ENCODE results near the gene PRKCZ.

PRKCZ gene

DNA sequence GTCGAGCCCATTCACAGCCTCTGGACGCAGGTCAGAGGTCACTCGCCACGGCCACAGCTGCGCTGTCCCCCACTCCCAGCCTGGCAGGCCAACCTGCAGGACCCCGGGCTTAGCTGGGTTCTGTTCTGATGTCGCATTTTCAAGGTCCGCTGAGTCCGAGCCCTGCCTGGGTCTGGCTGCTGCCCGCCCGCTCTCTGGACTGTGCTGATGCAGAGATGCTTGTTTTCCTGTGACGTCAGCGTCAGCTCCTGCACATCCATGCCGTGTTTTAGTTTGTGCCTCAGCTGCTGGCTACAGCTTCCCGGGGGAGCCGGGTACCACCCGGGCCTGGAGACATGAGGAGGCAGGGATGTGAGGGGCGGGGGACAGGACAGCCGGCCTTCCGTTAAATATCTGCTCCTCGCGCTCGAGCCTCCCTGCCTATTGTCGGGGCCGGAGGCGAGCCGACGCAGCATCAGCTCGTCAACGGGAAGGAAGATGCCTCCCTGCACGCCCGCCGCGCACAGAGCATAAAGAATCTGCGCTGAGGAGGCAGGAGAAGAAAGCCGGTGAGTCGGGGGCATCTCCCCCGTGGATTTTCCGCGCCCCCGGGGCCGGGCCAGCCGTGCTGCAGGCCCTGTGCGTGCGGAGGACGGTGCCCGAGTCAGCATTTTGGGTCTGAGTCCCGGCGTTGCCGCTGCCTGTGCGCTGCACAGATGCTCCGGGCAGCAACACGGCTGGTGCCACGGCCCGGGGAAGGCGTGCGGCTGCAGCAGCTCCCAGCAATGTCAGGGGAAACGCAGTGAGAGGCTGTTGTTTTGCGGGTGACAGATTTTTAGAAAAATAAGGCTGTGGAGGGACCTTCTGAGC is 23.4 kb downstream of the PRKCZ start:
- H3K4me3 ChIP-seq (ENCODE audit: low read length) = no peak overlapping the region

DNA sequence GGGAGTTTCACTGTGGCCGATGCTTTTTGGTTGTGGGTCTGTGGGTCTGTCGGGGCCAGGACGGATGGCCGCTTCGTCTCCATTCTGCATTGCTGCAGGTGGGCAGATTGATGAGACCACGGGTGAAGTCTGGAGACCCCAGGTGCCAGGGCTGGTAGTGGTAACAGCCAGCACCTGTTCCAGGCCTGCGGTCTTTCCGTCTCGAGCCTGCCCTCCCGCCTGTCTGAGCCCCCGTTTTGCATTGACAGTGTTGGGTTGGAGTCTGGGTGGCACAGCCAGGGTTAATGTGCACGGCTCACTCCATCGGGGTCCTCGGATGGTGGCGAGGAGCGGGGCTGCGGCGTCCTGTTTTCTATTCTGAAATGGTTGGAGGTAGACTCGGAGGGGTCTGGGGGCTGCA is 24.2 kb downstream of the PRKCZ start:
- TF ChIP-seq ZNF274 (IDR thresholded peaks at IDR 0.05; ENCODE audit: low read depth, low read length) = no peak
- H3K4me3 ChIP-seq (ENCODE audit: low read length) = no peak overlapping the region

More for the DNA sequence above, 23.4 kb downstream of the PRKCZ start:
- no peak for TF ChIP-seq ZNF274 (IDR thresholded peaks at IDR 0.05; ENCODE audit: low read depth, low read length)

DNA sequence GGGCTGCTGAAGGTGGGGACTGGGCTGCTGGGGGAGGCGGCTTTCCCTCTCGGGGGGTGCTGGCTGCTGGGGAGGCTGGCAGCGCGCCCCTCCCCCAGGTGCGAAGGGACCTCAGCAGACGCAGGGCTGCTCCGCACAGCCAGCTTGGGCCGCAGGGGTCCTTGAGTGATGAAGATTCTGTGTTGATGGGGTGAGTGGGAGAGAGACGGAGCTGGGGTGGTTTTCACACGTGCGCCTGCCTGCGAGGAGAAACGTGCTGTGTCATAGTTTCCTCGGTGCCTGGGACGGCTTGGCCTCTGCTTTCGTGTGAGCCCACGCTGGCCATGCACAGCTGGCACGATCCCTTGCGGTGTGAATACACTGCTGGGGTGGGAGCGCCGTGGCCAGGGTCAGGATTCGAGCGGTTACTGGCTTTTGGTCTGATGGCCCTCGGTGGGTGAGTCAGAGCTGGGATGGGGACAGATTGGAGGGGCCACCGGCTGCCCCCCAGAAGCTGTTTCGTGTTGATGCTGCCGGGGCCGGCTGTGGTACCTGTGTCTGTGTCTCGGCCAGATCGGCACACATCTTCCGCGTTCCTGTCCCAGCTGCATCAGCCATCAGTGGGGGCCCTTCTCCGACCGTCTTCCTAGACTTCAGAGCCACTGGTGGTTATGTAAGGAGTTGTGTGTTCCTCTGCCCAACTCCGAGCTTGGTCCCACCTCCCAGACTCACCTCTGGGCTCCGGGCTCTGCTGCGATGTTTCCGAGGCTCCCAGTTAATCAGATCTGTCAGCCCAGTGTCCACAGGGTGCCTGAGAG is 24.9 kb downstream of the PRKCZ start:
- H3K4me3 ChIP-seq (ENCODE audit: low read length) = no peak overlapping the region
- TF ChIP-seq ZNF274 (IDR thresholded peaks at IDR 0.05; ENCODE audit: low read depth, low read length) = no peak

DNA sequence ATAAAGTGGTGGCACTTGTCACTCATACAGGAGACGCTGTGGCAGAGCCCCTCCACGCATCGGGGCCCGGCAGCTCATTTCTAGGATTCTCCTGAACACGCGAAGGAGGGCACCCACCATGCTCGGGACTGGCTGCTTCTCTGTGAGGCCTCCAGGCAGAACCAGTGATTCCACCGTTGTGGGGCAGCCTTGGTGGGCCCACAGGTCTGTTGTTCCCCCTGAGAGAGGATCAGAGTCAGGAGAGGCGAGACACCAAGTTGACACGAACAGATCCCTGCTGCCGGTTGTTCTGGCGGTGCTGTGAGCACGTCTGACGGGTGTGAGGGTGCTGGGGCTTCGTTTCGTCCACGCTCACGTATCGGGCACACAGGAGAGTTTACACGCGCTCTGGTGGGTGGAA is 26.6 kb downstream of the PRKCZ start:
- H3K4me3 ChIP-seq (ENCODE audit: low read length) = no peak overlapping the region
- no peak for TF ChIP-seq ZNF274 (IDR thresholded peaks at IDR 0.05; ENCODE audit: low read depth, low read length)

DNA sequence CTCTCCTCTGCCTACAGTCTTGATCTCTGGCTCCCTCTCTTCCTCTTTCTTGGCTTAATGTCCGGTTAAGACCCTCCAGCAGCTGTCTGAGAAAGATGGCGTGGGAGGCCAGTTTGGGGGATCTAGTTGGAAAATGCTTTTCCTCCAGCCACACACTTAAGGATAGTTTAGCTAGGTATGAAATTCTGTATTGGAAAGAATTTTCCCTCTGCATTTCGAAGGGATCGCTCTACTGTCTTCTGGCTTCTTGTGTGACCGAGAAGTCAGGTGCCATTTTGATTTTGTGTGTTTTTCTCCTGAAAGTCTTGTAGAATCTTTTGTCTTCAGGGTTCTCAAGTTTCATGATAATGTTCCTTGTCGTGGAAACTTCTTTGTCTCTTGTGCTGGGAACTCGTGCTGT is 28.0 kb downstream of the PRKCZ start:
- TF ChIP-seq ZNF274 (IDR thresholded peaks at IDR 0.05; ENCODE audit: low read depth, low read length) = no peak
- H3K4me3 ChIP-seq (ENCODE audit: low read length) = no peak overlapping the region

DNA sequence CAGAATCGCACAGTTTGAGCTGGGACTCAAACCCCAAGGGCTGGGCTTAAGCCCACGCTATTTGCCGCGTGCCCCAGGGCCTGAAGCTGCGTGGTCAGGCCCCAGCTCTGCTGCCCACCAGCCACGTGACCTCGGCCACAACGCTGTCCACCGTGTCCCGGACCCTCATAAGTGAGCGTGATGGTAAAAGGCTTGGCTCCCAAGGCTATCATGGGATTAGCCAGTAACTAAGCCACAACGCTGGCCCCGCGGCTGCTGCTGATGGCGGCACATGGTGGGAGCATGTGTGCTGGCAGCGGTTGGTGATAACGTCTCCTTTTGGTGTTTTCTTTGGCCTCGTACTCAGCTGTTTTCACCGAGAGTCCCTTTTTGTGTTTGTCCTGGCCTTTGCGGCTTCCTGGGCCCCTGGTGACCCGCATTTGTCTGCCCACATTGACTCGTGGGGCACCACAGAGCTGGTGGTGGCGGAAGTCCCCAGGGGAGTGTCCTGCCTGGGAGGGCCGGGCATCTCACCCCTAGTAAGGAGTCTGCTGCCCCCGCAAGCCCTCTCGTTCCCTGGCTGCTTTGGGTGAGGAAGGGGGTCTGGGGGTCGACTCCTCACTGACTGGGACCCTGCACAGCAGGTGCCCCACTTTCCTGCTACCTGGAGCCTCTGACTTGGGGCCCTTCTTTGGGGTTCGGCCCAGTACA is 29.3 kb downstream of the PRKCZ start:
- H3K4me3 ChIP-seq (ENCODE audit: low read length) = no peak overlapping the region
- TF ChIP-seq ZNF274 (IDR thresholded peaks at IDR 0.05; ENCODE audit: low read depth, low read length) = no peak

DNA sequence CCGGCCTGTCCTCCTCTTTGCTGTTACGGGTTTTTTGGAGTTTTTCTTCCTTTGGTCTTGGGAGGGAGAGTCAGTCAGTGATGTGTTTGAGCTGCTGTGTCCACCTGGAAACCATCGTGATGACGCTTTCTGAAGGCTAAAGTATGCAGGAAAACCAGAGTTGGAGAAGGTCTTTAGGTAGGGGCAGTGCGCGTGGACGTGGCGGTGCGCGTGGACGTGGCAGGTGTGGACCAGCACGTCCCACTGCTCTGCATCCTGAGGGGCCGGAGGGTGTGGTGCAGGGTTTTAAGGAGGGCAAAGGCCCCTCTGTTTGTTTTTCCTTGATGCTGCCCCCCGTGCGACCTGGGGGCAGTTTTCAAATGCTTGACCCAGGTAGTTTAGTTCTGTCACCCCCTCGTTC is 29.9 kb downstream of the PRKCZ start:
- no peak overlapping the region for H3K4me3 ChIP-seq (ENCODE audit: low read length)
- no peak for TF ChIP-seq ZNF274 (IDR thresholded peaks at IDR 0.05; ENCODE audit: low read depth, low read length)

DNA sequence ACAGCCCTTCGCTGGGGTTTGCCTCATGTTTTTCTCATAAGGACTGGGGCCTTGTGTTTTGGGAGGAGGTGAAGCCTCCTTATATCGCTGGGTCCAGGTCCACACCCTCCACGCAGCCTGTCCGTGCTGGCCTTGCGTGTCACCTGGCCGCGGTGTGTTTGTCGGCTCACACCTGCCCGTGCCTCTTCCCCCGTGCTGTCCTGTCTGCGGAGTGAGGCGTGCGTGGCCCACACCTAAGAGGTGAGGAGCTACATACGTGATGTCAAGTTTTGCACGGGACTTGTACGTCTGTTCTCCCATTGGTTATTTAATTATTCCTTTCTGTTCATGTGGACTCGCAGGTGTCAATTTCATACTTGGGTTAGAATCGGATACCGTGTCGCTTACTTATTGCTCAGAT is 30.7 kb downstream of the PRKCZ start:
- no peak for TF ChIP-seq ZNF274 (IDR thresholded peaks at IDR 0.05; ENCODE audit: low read depth, low read length)
- no peak overlapping the region for H3K4me3 ChIP-seq (ENCODE audit: low read length)

DNA sequence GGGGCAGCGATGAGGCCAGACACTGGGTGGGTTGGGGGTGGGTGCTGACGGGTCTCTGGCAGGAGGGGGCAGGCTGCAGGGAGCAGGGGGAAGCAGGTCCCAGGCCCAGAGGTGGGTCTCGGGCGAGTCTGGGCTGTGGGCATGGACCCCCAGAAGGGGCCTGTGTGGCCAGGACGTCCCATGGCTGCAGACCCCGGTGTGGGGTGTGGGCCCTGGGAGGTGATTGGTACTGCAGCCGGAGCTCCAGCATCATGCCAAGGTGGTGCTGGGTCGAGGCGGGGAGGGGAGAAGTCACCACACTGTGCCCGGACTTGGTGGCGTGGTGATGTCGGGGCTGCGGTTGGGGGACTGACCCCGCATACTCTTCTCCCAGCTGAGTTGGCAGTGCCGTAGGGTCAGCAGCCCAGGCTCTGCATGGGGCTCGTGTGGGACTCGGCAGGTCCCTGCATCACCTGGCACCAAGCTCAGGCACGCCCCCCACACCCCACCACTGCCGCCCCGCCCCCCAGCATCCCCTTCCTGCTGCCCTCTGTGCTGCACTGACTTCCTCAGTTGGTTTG is 31.2 kb downstream of the PRKCZ start:
- no peak overlapping the region for H3K4me3 ChIP-seq (ENCODE audit: low read length)
- TF ChIP-seq ZNF274 (IDR thresholded peaks at IDR 0.05; ENCODE audit: low read depth, low read length) = no peak

DNA sequence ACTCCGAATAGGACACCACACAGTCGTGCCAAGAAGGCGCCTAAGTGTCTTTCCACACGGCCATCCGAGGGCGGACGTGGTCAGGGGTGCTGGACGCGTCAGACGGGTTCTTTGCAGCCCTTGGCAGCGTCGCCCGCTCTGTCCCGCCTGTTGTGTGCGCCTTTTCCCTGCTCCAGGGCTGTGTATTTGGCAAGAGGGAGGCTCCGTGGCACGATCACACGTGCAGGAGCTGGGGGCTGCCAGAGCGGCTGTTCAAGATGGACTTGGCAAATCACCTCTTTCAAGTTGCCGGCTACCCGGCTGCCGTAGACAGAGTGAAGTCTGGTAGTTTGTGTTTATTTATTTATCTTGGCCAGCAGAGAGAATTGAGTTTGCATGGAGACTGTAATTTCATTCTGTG is 31.9 kb downstream of the PRKCZ start:
- H3K4me3 ChIP-seq (ENCODE audit: low read length) = no peak overlapping the region
- TF ChIP-seq ZNF274 (IDR thresholded peaks at IDR 0.05; ENCODE audit: low read depth, low read length) = no peak

DNA sequence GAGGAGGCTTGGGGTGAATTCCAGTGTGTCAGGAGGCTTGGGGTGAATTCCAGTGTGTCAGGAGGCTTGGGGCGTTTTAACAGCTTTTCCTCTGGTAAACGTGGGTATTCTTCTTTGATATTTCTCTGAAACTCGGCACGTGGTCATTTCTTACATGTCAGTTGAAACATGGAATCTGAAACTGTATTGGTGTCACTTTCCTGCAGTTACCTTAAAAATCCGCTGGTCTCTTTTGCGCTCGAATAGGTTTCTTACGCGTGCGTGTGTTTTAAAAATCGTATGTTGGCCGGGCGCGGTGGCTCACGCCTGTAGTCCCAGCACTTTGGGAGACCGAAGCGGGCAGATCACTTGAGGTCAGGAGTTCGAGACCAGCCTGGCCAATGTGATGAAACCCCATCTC is 33.5 kb downstream of the PRKCZ start:
- TF ChIP-seq ZNF274 (IDR thresholded peaks at IDR 0.05; ENCODE audit: low read depth, low read length) = no peak
- no peak overlapping the region for H3K4me3 ChIP-seq (ENCODE audit: low read length)

DNA sequence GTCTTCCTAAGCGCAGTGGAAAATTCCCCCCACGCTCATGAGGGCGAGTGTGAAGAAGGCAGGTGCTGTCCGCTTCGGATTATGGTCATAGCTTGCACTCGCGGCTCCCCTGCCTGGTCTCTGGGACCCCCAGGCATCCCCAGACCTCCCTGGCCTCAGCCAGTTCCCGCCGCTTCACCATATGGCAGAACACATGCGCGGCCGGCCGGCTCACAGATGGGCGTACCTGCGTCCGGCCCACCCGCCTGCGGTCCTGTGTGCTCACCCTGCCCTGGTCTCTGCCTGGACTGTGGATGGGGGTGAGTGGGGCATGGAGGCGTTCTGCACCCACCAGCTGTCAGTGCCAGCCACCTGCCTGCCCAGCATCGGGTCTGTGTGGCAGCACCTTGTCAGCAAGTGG is 34.1 kb downstream of the PRKCZ start:
- no peak overlapping the region for H3K4me3 ChIP-seq (ENCODE audit: low read length)
- TF ChIP-seq ZNF274 (IDR thresholded peaks at IDR 0.05; ENCODE audit: low read depth, low read length) = no peak

DNA sequence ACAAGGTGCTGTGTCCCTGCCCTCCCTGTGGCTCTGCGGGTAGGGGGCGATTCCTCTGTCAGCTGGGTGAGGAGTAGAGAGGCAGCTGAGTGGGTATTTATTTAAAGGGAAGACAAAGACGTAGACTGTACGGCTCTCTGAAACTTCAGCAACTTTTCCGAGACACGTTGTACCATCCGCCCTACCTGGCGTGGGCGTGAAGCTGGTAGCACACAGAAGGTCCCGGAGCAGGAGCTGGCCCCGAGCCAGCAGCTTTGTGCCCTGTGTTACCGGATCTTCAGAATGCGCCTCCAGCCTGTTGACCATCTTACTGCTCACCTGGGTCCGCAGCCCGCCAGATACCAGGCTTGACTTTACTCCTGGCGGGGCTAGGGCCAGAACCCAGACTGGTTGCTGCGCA is 34.9 kb downstream of the PRKCZ start:
- no peak for TF ChIP-seq ZNF274 (IDR thresholded peaks at IDR 0.05; ENCODE audit: low read depth, low read length)

DNA sequence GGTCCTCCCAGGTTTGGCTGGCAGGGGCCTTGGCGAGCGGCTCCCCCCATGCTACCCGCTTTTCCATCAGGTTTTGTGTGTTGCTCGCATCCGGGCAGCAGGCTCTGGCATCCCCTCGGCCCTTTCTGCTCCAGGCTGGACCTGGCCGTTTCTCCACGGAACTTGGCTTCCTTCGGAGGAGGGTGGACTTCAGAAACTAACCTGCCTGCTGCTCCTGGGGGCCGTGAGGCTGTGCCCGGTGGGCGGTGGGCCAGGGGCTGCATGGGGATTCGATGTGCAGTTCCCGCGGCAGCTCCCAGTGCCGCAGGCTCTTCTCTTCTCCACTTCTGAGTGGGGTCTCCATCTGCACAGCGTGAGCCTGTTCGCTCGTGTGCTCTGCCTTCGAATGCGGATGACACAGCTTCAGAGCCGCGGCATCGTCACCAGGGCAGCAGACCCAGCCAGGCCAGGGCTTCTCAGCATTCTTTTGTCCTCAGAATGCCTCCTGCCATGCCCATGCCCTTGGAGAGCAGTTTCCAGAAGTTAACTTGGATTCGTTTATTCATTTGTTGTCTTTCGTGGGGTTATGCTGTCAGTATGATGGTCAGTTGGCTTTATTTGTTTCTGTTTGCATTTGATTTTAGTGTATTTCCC is 36.4 kb downstream of the PRKCZ start:
- TF ChIP-seq ZNF274 (IDR thresholded peaks at IDR 0.05; ENCODE audit: low read depth, low read length) = no peak
- H3K4me3 ChIP-seq (ENCODE audit: low read length) = no peak overlapping the region

More for the DNA sequence above, 34.9 kb downstream of the PRKCZ start:
- no peak overlapping the region for H3K4me3 ChIP-seq (ENCODE audit: low read length)

All from GM08714 (cell line).